ENCODE data around the gene SIMC1. TPM values are rescaled to one million over a fixed set of nuclear protein-coding genes. Genes with fewer than 3 reads are reported as not detected.

SIMC1 gene
- total and polyA plus RNA-seq, 2 donors (not counting 1 experiment from before 2014, with no cell fraction given) = 20.6 to 63.8 TPM

DNA sequence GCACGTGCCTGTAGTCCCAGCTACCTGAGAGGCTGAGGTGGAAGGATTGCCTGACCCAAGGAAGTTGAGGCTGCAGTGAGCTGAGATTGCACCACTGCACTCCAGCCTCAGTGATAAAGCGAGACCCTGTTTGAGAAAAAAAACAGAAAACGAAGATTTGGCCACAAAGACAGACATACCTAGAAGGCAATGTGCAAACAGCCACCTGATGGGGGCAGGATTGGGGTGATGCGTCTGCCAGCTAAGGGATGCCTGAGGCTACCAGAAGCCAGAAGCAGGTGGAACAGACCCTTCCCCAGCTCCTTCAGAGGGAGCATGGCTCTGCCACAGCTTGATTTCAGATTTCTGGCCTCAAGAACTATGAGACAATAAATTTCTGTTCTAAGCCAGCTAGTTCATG is 153.3 kb downstream of the SIMC1 start:
- CTCF ChIA-PET = interaction anchor here (0.5 to 1.6 kb wide), 3 partner anchors 57 to 146 kb away, joined by 3 to 4 read pairs (median 3); partner anchors contain the start of gene FAF2

DNA sequence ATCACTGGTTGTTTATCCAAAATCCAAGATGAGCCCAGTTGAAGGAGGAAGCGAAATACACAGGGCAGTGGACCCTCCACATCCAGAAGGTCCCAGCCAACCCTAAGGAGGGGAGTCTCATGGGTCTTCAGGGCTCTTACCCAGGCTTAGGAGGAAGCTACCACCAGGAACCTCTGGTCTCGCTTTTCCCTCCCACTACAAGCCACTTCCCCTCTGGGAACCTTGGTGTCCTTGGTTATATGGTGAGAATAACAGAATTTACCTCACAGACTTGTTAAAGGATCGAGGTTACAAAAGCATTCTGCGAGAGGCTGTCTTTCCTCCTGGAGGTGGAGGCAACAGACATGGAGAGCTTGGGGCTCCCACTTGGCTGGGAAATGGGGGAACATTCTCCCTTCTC is 153.8 kb downstream of the SIMC1 start:
- no peak overlapping the region for H3K4me3 Mint-ChIP-seq
- TF ChIP-seq, protein P1, sequence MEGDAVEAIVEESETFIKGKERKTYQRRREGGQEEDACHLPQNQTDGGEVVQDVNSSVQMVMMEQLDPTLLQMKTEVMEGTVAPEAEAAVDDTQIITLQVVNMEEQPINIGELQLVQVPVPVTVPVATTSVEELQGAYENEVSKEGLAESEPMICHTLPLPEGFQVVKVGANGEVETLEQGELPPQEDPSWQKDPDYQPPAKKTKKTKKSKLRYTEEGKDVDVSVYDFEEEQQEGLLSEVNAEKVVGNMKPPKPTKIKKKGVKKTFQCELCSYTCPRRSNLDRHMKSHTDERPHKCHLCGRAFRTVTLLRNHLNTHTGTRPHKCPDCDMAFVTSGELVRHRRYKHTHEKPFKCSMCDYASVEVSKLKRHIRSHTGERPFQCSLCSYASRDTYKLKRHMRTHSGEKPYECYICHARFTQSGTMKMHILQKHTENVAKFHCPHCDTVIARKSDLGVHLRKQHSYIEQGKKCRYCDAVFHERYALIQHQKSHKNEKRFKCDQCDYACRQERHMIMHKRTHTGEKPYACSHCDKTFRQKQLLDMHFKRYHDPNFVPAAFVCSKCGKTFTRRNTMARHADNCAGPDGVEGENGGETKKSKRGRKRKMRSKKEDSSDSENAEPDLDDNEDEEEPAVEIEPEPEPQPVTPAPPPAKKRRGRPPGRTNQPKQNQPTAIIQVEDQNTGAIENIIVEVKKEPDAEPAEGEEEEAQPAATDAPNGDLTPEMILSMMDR (IDR thresholded peaks at IDR 0.05) = no peak
- no peak for TF ChIP-seq EZH2 (IDR thresholded peaks at IDR 0.05; ENCODE audit: borderline replicate concordance, insufficient read depth, low read depth, low read length, poor library complexity, severe bottlenecking)
- POLR2A ChIA-PET = no interaction called here
- Histone ChIP-seq H3K4me2 (replicated peaks; ENCODE audit: low read depth, low read length, poor library complexity, severe bottlenecking) (no peak overlapping the region), H3K4me1 (ENCODE audit: control insufficient read depth in 2 of 2, insufficient read depth in 2 of 2, low read length in 2 of 2) (peaks cover 14 to 23% of the 10 kb centered on the region in 2 donors), H3K36me3 (replicated peaks in 1 of 2; ENCODE audit: control extremely low read depth in 1 of 2, control insufficient read depth in 1 of 2, extremely low read depth in 1 of 2, insufficient read depth in 2 of 2, low read length in 1 of 2) (peaks cover 0 to 10% of the 10 kb centered on the region in 2 experiments), H3K9me3 (ENCODE audit: control extremely low read depth in 1 of 3, control insufficient read depth in 2 of 3, insufficient read depth in 1 of 3, low read length in 2 of 3) (no peaks in the 10 kb centered on the region), H3K27me3 (replicated peaks in 1 of 4; ENCODE audit: control extremely low read depth in 1 of 4, control insufficient read depth in 3 of 4, insufficient read depth in 4 of 4, low read length in 3 of 4) (no peaks in the 10 kb centered on the region), H3K9ac (ENCODE audit: low read length) (no peak overlapping the region), H3K27ac (ENCODE audit: low read length in 2 of 2) (no peak overlapping the region), H2AFZ (ENCODE audit: insufficient read depth, low read depth, low read length, poor library complexity, severe bottlenecking) (no peak overlapping the region), H3K4me3 (ENCODE audit: control extremely low read depth in 1 of 5, extremely low read depth in 1 of 5, insufficient read depth in 1 of 5, low read depth in 2 of 5, low read length in 4 of 5) (no peak overlapping the region), H4K20me1 (ENCODE audit: control insufficient read depth, insufficient read depth, low read length, poor library complexity, severe bottlenecking) (no peaks in the 10 kb centered on the region), H3K79me2 (ENCODE audit: control insufficient read depth, insufficient read depth, low read length) (peaks cover 26% of the 10 kb centered on the region)
- no peaks in the 10 kb centered on the region for H3K27me3 Mint-ChIP-seq
- no peak for ATAC-seq (ENCODE audit: low read depth)
- no peak overlapping the region for H3K27ac Mint-ChIP-seq
- CTCF ChIA-PET = interaction anchor here (1.6 kb wide), 1 partner anchor 56 kb away, joined by 4 read pairs; the partner anchor contains the start of gene FAF2
- no peaks in the 10 kb centered on the region for H3K9me3 Mint-ChIP-seq (ENCODE audit: insufficient read depth)
- no peak for DNase-seq
- intact Hi-C loops (cut with micrococcal nuclease) = no loop called here
- no CpG with 5 or more reads among the region's 4 CpGs for WGBS (ENCODE audit: insufficient coverage)
- H3K4me1 Mint-ChIP-seq = peaks cover 20% of the 10 kb centered on the region

More for the DNA sequence above, 153.3 kb downstream of the SIMC1 start:
- no peaks in the 10 kb centered on the region for H4K20me1 ChIP-seq (ENCODE audit: control insufficient read depth, insufficient read depth, low read length, poor library complexity, severe bottlenecking)
- H3K36me3 ChIP-seq (replicated peaks in 1 of 2; ENCODE audit: control extremely low read depth in 1 of 2, control insufficient read depth in 1 of 2, extremely low read depth in 1 of 2, insufficient read depth in 2 of 2, low read length in 1 of 2) = peaks cover 0 to 15% of the 10 kb centered on the region in 2 experiments
- no peaks in the 10 kb centered on the region for H3K9me3 ChIP-seq (ENCODE audit: control extremely low read depth in 1 of 3, control insufficient read depth in 2 of 3, insufficient read depth in 1 of 3, low read length in 2 of 3)
- peaks cover 18 to 28% of the 10 kb centered on the region in 2 donors for H3K4me1 ChIP-seq (ENCODE audit: control insufficient read depth in 2 of 2, insufficient read depth in 2 of 2, low read length in 2 of 2)
- Mint-ChIP-seq H3K9me3 (ENCODE audit: insufficient read depth) (no peaks in the 10 kb centered on the region), H3K4me1 (peaks cover 23% of the 10 kb centered on the region), H3K4me3 (no peak overlapping the region), H3K27ac (no peak overlapping the region), H3K27me3 (no peaks in the 10 kb centered on the region)
- WGBS (ENCODE audit: insufficient coverage) = 100% methylated on average over 3 of the region's 4 CpGs
- no peak overlapping the region for H3K4me2 ChIP-seq (replicated peaks; ENCODE audit: low read depth, low read length, poor library complexity, severe bottlenecking)
- no peak overlapping the region for H3K9ac ChIP-seq (ENCODE audit: low read length)
- TF ChIP-seq, protein P1 (IDR thresholded peaks at IDR 0.05) = no peak
- TF ChIP-seq EZH2 (IDR thresholded peaks at IDR 0.05; ENCODE audit: borderline replicate concordance, insufficient read depth, low read depth, low read length, poor library complexity, severe bottlenecking) = no peak
- intact Hi-C loops (cut with micrococcal nuclease) = no loop called here
- H3K27me3 ChIP-seq (replicated peaks in 1 of 4; ENCODE audit: control extremely low read depth in 1 of 4, control insufficient read depth in 3 of 4, insufficient read depth in 4 of 4, low read length in 3 of 4) = no peaks in the 10 kb centered on the region
- no peak overlapping the region for H2AFZ ChIP-seq (ENCODE audit: insufficient read depth, low read depth, low read length, poor library complexity, severe bottlenecking)
- H3K27ac ChIP-seq (ENCODE audit: low read length in 2 of 2) = no peak overlapping the region
- no peak overlapping the region for H3K4me3 ChIP-seq (ENCODE audit: control extremely low read depth in 1 of 5, extremely low read depth in 1 of 5, insufficient read depth in 1 of 5, low read depth in 2 of 5, low read length in 4 of 5)
- DNase-seq (no peak), ATAC-seq (ENCODE audit: low read depth) (no peak)
- POLR2A ChIA-PET = no interaction called here
- peaks cover 31% of the 10 kb centered on the region for H3K79me2 ChIP-seq (ENCODE audit: control insufficient read depth, insufficient read depth, low read length)
